ENCODE measurements around the gene PTGDS. TPM values are rescaled to one million over a fixed set of nuclear protein-coding genes. Genes with fewer than 3 reads are reported as not detected.

PTGDS gene
- total and polyA plus RNA-seq, 5 donors from 2014 or later = 0.47 to 15.4 TPM; not detected in 3

GRCh38 chr9:136947028-136947891 lies 30.0 kb upstream of the PTGDS start:
- peak overlapping the region in 2 of 4 donors; percentile 36 to 38 for H3K4me3 Mint-ChIP-seq

GRCh38 chr9:136947955-136948510 lies 29.3 kb upstream of the PTGDS start:
- no peak for ATAC-seq (ENCODE audit: low read depth in 2 of 2)
- peaks cover 30% of the 10 kb centered on the region for H3K4me1 ChIP-seq (ENCODE audit: control insufficient read depth, insufficient read depth, low read length, poor library complexity, severe bottlenecking)
- no peak for DNase-seq

More at GRCh38 chr9:136947028-136947891, 30.0 kb upstream of the PTGDS start:
- Mint-ChIP-seq H3K27me3 (peaks cover 5% of the 10 kb centered on the region), H3K36me3 (no peaks in the 10 kb centered on the region), H3K9me3 (no peaks in the 10 kb centered on the region), H3K27ac (no peak overlapping the region), H3K4me1 (peaks cover 0 to 21% (median 3%) of the 10 kb centered on the region in 4 donors)
- Histone ChIP-seq H3K9me3 (ENCODE audit: control insufficient read depth in 2 of 2, low read length in 2 of 2) (no peaks in the 10 kb centered on the region), H3K27ac (ENCODE audit: insufficient read depth, low read length, poor library complexity, severe bottlenecking) (no peak overlapping the region), H3K27me3 (ENCODE audit: control insufficient read depth, insufficient read depth, low read length) (no peaks in the 10 kb centered on the region), H3K4me3 (ENCODE audit: low read depth, low read length) (no peak overlapping the region), H3K36me3 (ENCODE audit: control insufficient read depth, insufficient read depth, low read length) (peaks cover 6% of the 10 kb centered on the region), H3K4me1 (ENCODE audit: control insufficient read depth, insufficient read depth, low read length, poor library complexity, severe bottlenecking) (peaks cover 37% of the 10 kb centered on the region)
- DNase-seq (no peak), ATAC-seq (ENCODE audit: low read depth in 2 of 2) (no peak)

GRCh38 chr9:136949239-136949816 lies 28.0 kb upstream of the PTGDS start:
- H3K9me3 Mint-ChIP-seq = no peaks in the 10 kb centered on the region
- H3K36me3 ChIP-seq (ENCODE audit: control insufficient read depth, insufficient read depth, low read length) = no peaks in the 10 kb centered on the region
- peaks cover 0 to 14% (median 3%) of the 10 kb centered on the region in 4 donors for H3K4me1 Mint-ChIP-seq
- H3K4me3 ChIP-seq (ENCODE audit: low read depth, low read length) = peak overlapping the region; percentile 55
- no peaks in the 10 kb centered on the region for H3K36me3 Mint-ChIP-seq
- H3K4me1 ChIP-seq (ENCODE audit: control insufficient read depth, insufficient read depth, low read length, poor library complexity, severe bottlenecking) = peaks cover 20% of the 10 kb centered on the region
- no peak for ATAC-seq (ENCODE audit: low read depth in 2 of 2)
- peak overlapping the region; percentile 76 for H3K27ac ChIP-seq (ENCODE audit: insufficient read depth, low read length, poor library complexity, severe bottlenecking)
- H3K27me3 ChIP-seq (ENCODE audit: control insufficient read depth, insufficient read depth, low read length) = no peaks in the 10 kb centered on the region
- peak overlapping the region; percentile 84 to 87 (median 85) for H3K4me3 Mint-ChIP-seq
- no peaks in the 10 kb centered on the region for H3K9me3 ChIP-seq (ENCODE audit: control insufficient read depth in 2 of 2, low read length in 2 of 2)
- H3K27me3 Mint-ChIP-seq = peaks cover 5% of the 10 kb centered on the region
- DNase-seq = no peak
- H3K27ac Mint-ChIP-seq = peak overlapping the region; percentile 52 to 91 (median 58)

More at GRCh38 chr9:136947955-136948510, 29.3 kb upstream of the PTGDS start:
- H3K9me3 ChIP-seq (ENCODE audit: control insufficient read depth in 2 of 2, low read length in 2 of 2) = no peaks in the 10 kb centered on the region
- H3K36me3 ChIP-seq (ENCODE audit: control insufficient read depth, insufficient read depth, low read length) = no peaks in the 10 kb centered on the region
- Mint-ChIP-seq H3K4me3 (peak overlapping the region; percentile 59 to 84 (median 72)), H3K27me3 (peaks cover 5% of the 10 kb centered on the region), H3K27ac (peak overlapping the region in 2 of 3 donors; percentile 56 to 84), H3K9me3 (no peaks in the 10 kb centered on the region), H3K4me1 (peaks cover 0 to 18% (median 3%) of the 10 kb centered on the region in 4 donors), H3K36me3 (no peaks in the 10 kb centered on the region)
- no peak overlapping the region for H3K4me3 ChIP-seq (ENCODE audit: low read depth, low read length)
- H3K27ac ChIP-seq (ENCODE audit: insufficient read depth, low read length, poor library complexity, severe bottlenecking) = no peak overlapping the region
- no peaks in the 10 kb centered on the region for H3K27me3 ChIP-seq (ENCODE audit: control insufficient read depth, insufficient read depth, low read length)

- Mint-ChIP-seq H3K27me3 (peaks cover under 1% of the 10 kb centered on the region), H3K36me3 (no peaks in the 10 kb centered on the region), H3K9me3 (no peaks in the 10 kb centered on the region), H3K4me3 (peak overlapping the region; percentile 84 to 87 (median 85)), H3K4me1 (peaks cover 0 to 10% (median 0%) of the 10 kb centered on the region in 4 donors), H3K27ac (peak overlapping the region; percentile 52 to 91 (median 58))
- peak; percentile 94 to 97 (median 95) for DNase-seq
- Histone ChIP-seq H3K4me3 (ENCODE audit: low read depth, low read length) (peak overlapping the region; percentile 55), H3K27ac (ENCODE audit: insufficient read depth, low read length, poor library complexity, severe bottlenecking) (peak overlapping the region; percentile 76), H3K4me1 (ENCODE audit: control insufficient read depth, insufficient read depth, low read length, poor library complexity, severe bottlenecking) (peaks cover 17% of the 10 kb centered on the region), H3K9me3 (ENCODE audit: control insufficient read depth in 2 of 2, low read length in 2 of 2) (no peaks in the 10 kb centered on the region), H3K36me3 (ENCODE audit: control insufficient read depth, insufficient read depth, low read length) (no peaks in the 10 kb centered on the region), H3K27me3 (ENCODE audit: control insufficient read depth, insufficient read depth, low read length) (no peaks in the 10 kb centered on the region)
- ATAC-seq (ENCODE audit: low read depth in 2 of 2) = peak; percentile 94 to 95
These were observed 27.3 kb upstream of the PTGDS start for GRCh38 chr9:136949817-136950655.

- peaks cover 0 to 10% (median 0%) of the 10 kb centered on the region in 4 donors for H3K4me1 Mint-ChIP-seq
- peaks cover 4% of the 10 kb centered on the region for H3K27me3 Mint-ChIP-seq
- H3K27ac ChIP-seq (ENCODE audit: insufficient read depth, low read length, poor library complexity, severe bottlenecking) = peak overlapping the region; percentile 76
- no peak for ATAC-seq (ENCODE audit: low read depth in 2 of 2)
- no peak overlapping the region for H3K4me3 ChIP-seq (ENCODE audit: low read depth, low read length)
- no peaks in the 10 kb centered on the region for H3K36me3 Mint-ChIP-seq
- peak overlapping the region; percentile 79 to 86 (median 85) for H3K4me3 Mint-ChIP-seq
- H3K9me3 Mint-ChIP-seq = no peaks in the 10 kb centered on the region
- no peak for DNase-seq
- peak overlapping the region in 1 of 3 donors; percentile 58 for H3K27ac Mint-ChIP-seq
- no peaks in the 10 kb centered on the region for H3K36me3 ChIP-seq (ENCODE audit: control insufficient read depth, insufficient read depth, low read length)
- no peaks in the 10 kb centered on the region for H3K9me3 ChIP-seq (ENCODE audit: control insufficient read depth in 2 of 2, low read length in 2 of 2)
- no peaks in the 10 kb centered on the region for H3K27me3 ChIP-seq (ENCODE audit: control insufficient read depth, insufficient read depth, low read length)
- H3K4me1 ChIP-seq (ENCODE audit: control insufficient read depth, insufficient read depth, low read length, poor library complexity, severe bottlenecking) = peaks cover 15% of the 10 kb centered on the region
These were observed 26.5 kb upstream of the PTGDS start for GRCh38 chr9:136950656-136951276.

- H3K27ac Mint-ChIP-seq = no peak within 1 kb of the TSS
- H3K9me3 Mint-ChIP-seq = peaks cover 0 to 2% (median 0%) of the 10 kb centered on the region in 7 donors
- peak within 1 kb of the TSS in 2 of 4 donors; percentile 44 to 48 for H3K4me3 Mint-ChIP-seq
- Histone ChIP-seq H3K36me3 (ENCODE audit: control insufficient read depth, insufficient read depth, low read length) (no peaks in the 10 kb centered on the region), H3K27ac (ENCODE audit: insufficient read depth, low read length, poor library complexity, severe bottlenecking) (no peak within 1 kb of the TSS), H3K27me3 (ENCODE audit: control insufficient read depth, insufficient read depth, low read length) (no peaks in the 10 kb centered on the region), H3K9me3 (ENCODE audit: control insufficient read depth in 2 of 2, low read length in 2 of 2) (no peaks in the 10 kb centered on the region), H3K4me1 (ENCODE audit: control insufficient read depth, insufficient read depth, low read length, poor library complexity, severe bottlenecking) (peaks cover 15% of the 10 kb centered on the region), H3K4me3 (ENCODE audit: low read depth, low read length) (no peak within 1 kb of the TSS)
- peaks cover 4% of the 10 kb centered on the region for H3K27me3 Mint-ChIP-seq
- no peaks in the 10 kb centered on the region for H3K36me3 Mint-ChIP-seq
- H3K4me1 Mint-ChIP-seq = peaks cover 0 to 12% (median 0%) of the 10 kb centered on the region in 4 donors
- DNase-seq = no peak
- ATAC-seq (ENCODE audit: low read depth in 2 of 2) = no peak
These were observed 25.6 kb upstream of the PTGDS start, which contains the start of gene LCN12 for GRCh38 chr9:136951541-136952320. TSS of gene LCN12 (plus strand) at chr9:136952273. CDS start at chr9:136952328, 55 bp downstream.
